ENCODE data around the gene MLST8.
"Not testable (repeated sequence)": the region's sequence is repeated elsewhere in the genome, so short reads cannot be mapped to it uniquely, and the experiment has no call there.

MLST8 gene

GRCh38 chr16:2190659-2191445 lies 14.4 kb upstream of the MLST8 start:
- no peak for DNase-seq

- no peak for DNase-seq
Observed at GRCh38 chr16:2191446-2191706, 13.9 kb upstream of the MLST8 start.

DNA sequence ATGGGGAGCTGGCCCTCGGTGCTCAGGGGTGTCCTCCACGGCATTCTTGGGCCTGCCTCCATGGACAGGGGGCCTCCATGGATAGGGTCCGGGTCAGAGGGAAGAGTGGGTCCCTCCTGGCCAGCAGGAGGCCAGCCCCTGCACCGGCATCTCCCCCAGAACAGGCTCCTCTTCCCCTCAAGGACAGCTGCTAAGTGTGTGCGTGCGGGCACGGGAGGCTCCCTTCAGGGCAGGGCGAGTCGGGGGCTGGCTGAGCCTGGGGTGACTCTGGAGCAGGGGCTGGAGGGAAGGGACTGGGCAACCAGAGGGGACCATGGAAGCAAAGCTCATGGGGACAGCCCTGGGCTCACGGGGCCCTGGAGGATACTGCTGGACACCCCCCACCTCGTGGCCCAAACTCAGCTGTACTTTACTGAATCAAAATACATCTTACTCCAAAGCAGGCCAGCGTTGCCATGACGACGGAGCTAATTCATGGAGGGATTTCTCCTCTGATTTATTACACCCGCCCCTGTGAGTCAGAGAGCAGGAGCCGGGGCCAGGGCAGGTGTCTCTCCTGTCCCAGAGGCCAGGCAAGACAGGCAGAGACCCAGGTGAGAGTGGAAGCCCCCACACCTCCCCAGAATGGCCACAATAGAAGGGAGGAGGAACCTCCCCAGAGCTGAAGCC lies 11.0 kb upstream of the MLST8 start:
- DNase-seq, result no peak

GRCh38 chr16:2194852-2195321 lies 10.4 kb upstream of the MLST8 start:
- no peak for DNase-seq

DNA sequence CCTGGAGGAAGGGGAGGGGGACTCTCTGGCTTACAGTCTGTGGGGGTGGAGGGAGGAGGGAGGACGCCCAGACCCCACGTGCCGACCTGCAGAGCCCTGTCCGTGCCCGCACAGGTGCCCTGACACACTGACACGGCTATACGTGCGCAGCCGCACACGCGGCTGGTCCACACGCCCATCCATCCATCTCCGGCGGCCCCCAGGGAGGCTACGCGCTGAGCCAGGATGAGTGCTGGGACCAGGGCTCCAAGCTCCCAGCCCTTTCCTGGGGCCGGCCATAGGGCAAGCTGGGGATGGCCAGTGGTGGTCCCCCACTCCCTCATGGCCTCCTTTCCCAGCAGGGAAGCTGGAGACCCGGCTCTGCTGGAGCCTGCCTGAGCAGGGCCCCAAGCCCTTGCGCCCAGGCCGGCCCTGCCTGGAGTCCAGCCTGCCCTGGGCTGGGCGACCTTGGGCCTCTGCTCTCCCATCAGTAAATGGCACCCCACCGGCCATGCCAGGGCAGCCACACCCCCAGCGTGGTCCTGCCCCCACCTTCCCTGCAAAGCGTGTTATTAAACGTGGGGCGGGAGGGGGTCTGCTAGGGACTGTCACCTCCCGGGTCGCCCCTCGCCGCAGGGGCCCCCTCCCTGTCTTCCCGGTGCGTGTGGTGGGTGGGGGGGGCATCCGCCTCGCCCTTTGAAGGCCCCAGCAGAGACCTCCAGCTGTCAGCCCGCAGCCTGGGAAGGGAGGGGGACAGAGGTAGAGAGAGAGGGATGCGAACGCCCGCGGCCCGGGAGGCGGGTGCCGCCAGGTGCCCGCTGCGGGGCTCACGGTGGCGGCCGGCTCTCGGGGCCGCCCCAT lies 9.7 kb upstream of the MLST8 start:
- DNase-seq, result no peak

DNA sequence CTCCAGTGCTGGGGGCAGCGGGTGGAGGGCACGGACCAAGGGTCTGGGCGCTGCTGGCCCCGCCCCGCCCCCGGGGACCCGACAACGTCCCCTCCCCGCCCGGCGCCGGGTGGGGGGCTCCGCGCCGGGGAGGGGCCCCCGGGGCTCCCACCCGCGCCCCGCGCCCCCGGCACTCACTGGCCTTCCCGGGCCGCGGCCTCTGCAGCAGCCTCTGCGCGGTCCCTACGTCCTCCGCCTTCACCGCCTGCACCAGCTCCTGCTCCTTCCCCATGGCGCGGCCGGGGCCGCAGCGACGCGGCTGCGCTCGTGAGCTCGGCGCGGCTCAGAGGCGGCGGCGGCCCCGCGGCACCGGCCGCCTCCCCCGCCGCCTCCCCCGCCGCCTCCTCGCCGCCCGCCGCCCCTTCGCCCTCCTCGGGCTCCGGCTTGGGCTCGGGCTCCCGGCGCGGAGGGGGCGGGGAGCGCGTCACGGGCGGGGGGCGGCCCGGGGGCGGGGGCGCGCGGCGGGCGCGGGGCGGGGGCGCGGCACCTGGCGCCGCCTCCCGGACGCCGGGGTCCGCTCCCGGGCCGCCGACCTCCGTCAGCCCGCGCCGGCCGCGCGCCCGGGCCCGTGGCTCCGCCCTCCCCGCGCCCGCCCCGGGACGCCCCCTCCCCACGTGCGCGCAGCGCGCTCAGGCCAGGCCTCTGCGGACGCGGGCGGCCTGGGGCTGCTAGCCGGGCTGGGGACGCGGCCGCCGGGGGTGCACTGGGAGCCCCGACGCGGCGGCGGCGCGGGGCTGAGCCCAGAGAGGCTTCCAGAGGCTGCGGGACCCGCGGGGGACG lies 8.9 kb upstream of the MLST8 start, which contains the start of gene CASKIN1:
CASKIN1 (minus strand) TSS at position 444 of the 819 bp plus-strand sequence; CDS start at position 271, 173 bp downstream.
- DNase-seq, result no peak

- no peak for DNase-seq
Observed at GRCh38 chr16:2196981-2197511, 8.2 kb upstream of the MLST8 start.

DNA sequence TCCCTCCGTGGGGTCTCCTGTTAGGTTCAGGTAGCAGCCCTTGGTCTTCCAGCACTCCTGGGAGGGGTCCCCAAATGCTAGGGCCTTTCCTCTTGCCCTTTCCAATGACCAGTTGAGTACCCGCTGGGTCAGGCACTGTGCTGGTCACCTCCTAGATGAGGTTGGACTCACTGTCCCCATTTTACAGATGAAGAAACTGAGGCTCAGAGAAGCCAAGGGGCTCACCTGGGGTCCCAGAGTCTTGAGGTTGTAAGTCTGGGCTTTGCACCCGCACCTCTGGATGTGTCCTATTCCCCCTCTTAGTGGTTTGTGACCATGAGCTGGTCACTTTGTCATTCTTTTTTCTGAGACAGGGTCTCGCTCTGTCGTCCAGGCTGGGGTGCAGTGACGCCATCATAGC lies 7.5 kb upstream of the MLST8 start:
- no peak for DNase-seq

- no peak for DNase-seq
Observed at GRCh38 chr16:2198283-2198682, 7.0 kb upstream of the MLST8 start.

DNA sequence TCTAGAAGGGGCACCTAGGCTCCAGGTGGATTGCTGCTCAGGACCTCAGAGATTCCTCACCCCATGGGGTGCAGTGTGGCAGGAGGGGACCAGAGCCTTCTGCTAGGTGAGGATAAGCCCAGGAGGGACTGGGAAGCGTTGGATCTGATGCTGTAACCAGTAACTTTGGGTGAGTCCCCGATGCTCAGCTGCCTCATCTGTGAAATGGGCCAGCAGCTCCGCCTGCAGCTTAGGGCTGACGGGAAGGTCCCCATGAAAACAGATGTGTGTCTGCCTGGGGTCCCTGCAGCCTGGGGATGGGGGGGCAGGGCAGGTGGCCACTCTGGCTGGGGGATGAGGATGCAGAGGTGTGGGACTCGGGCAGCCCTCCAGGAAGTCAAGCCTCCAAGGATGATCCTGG lies 6.2 kb upstream of the MLST8 start:
- DNase-seq, result no peak

- no peak for DNase-seq
Observed at GRCh38 chr16:2199621-2200139, 5.6 kb upstream of the MLST8 start.

GRCh38 chr16:2200313-2200712 lies 4.9 kb upstream of the MLST8 start:
- no peak for DNase-seq

- DNase-seq, result not testable (repeated sequence)
Observed at GRCh38 chr16:2203119-2203688, 2.0 kb upstream of the MLST8 start.

DNA sequence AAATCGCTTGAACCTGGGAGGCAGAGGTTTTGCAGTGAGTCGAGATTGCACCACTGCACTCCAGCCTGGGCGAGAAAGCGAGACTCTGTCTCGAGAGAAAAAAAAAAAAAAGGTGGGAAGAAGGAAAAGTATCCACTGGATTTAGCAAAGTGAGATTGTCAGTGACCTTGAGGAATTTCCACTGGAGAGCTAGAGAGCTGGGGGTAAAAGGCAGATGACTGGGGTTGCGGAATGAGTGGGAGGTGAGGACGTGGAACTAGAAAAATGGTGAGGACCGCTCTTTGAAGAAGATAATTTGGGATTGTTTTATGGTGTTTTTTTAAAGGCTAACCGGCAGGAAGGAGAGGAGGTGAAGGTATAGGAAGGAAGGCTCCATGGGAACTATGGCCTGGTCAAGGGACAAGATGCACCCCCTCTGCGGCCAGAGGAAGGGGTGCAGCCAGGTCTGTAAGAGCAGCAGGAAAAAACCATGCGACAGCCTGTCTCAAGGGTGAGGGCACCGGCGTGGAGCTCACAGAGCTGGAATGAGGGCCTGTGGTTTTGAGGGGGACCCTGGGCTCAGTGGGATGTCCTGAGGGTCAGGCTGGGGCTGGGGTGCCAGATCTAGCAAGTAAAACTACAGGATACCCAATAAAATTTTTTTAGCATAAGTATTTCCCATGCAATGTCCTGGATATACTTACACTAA lies 694 bp upstream of the MLST8 start:
- DNase-seq, result no peak

GRCh38 chr16:2205967-2206313 lies 686 bp downstream of the MLST8 start:
- DNase-seq, result no peak

DNA sequence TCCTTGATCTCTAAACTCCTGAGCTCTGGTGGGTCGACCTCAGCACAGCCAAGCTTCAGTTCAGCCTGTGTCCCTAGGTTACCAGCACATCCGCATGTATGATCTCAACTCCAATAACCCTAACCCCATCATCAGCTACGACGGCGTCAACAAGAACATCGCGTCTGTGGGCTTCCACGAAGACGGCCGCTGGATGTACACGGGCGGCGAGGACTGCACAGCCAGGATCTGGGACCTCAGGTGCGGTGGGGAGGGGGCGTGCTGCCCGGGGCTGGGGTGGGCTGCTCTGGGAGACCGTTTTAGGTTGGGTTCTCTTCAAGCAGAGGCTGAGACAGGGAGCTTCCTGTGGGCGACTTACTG lies 1.1 kb downstream of the MLST8 start:
- DNase-seq, result no peak

DNA sequence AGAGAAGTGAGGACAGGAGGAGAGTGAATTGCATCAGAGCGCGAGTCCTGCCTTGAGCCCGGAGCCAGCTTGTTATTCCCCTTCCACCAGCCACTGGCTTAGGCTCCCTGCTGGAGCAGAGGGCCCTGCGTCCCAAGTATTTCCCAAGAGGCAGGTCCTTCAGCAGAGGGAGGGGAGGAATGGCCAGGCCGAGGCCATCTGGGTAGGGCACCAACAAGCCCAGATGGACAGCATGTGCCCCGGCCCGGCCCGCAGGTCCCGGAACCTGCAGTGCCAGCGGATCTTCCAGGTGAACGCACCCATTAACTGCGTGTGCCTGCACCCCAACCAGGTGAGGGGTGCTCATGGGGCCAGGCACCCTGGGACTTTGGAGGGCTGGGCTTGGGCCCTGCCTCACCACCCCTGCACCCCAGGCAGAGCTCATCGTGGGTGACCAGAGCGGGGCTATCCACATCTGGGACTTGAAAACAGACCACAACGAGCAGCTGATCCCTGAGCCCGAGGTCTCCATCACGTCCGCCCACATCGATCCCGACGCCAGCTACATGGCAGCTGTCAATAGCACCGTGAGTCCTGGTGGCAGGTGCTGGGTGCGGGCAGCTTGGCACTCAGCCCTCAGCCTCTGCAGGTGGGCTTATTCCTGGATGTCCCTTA lies 1.7 kb downstream of the MLST8 start:
- no peak for DNase-seq

- DNase-seq, result no peak
Observed at GRCh38 chr16:2207872-2208271, 2.6 kb downstream of the MLST8 start.

GRCh38 chr16:2208308-2208707 lies 3.1 kb downstream of the MLST8 start:
- DNase-seq, result no peak

DNA sequence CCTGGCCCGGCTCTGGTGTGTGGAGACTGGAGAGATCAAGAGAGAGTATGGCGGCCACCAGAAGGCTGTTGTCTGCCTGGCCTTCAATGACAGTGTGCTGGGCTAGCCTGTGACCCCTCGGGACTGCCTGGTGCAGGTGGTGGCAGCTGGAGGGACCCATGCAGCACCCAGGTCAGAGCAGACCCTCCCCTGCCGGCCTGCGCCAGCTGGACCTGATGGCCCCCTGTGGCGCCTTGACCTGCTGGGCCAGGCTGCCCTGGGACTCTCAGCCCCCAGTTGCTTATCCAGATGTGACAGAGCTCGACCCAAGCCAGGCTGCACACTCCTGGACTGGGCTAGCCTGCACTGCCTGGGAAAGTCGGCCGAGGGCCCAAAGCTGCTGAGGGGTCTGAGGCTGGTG lies 3.5 kb downstream of the MLST8 start:
- DNase-seq, result no peak

Data from NCI-H2081 treated with DMSO at 0.1 percent for 48 hours (cell line).